GM21825 (cell line): ENCODE measurements around the gene ATP2A3.

ENCODE experiments used
- ATAC-seq: cut with Tn5 transposase; IDR thresholded peaks from one replicate; pipeline ENCODE4 v1.9.1; 2021; ENCODE audit warnings: mild to moderate bottlenecking, moderate library complexity; ENCODE audit not compliant: unreplicated experiment

The ATP2A3 gene

GRCh38 chr17:3875317-3875716 lies 88.9 kb downstream of the ATP2A3 start:
- no peak for ATAC-seq
